Smooth muscle cell (in vitro differentiated cells): ENCODE data around the gene DHX38. TPM values are rescaled to one million over a fixed set of nuclear protein-coding genes. Genes with fewer than 3 reads are reported as not detected.

ENCODE experiments used
- DNase-seq: peaks from one replicate; lab custom pipeline; 2025; ENCODE audit not compliant: unreplicated experiment; lab: John Stamatoyannopoulos, UW
- H2AFZ ChIP-seq: fragments of 200-600 bp; sonication (generic); 2 replicates; pipeline ENCODE4 v1.6.0; 2016; ENCODE audit warnings: antibody characterized with exemption, low read depth, mild to moderate bottlenecking
- H3F3A ChIP-seq: fragments of 200-600 bp; sonication (generic); 2 replicates; pipeline ENCODE4 v1.6.0; 2017; ENCODE audit warnings: antibody characterized with exemption, low read depth
- H3K27ac ChIP-seq: fragments of 200-600 bp; sonication (generic); 2 replicates; pipeline ENCODE4 v1.5.1; 2016; ENCODE audit warnings: low read depth, mild to moderate bottlenecking
- H3K27me3 ChIP-seq: fragments of 200-600 bp; sonication (generic); 2 replicates; pipeline ENCODE4 v1.6.1; 2016; ENCODE audit warnings: low read depth, mild to moderate bottlenecking
- H3K36me3 ChIP-seq: fragments of 200-600 bp; sonication (generic); 2 replicates; pipeline ENCODE4 v1.5.1; 2016; ENCODE audit warnings: low read depth
- H3K4me1 ChIP-seq: fragments of 200-600 bp; sonication (generic); 2 replicates; pipeline ENCODE4 v1.5.1; 2016; ENCODE audit warnings: low read depth
- H3K4me2 ChIP-seq: fragments of 200-600 bp; sonication (generic); 2 replicates; pipeline ENCODE4 v1.6.0; 2016; ENCODE audit warnings: mild to moderate bottlenecking
- H3K4me3 ChIP-seq: fragments of 200-600 bp; sonication (generic); 2 replicates; pipeline ENCODE4 v1.5.1; 2016; ENCODE audit warnings: mild to moderate bottlenecking
- H3K79me2 ChIP-seq: fragments of 200-600 bp; sonication (generic); 2 replicates; pipeline ENCODE4 v1.6.0; 2016; ENCODE audit warnings: low read depth, mild to moderate bottlenecking
- H3K9ac ChIP-seq: fragments of 200-600 bp; sonication (generic); 2 replicates; pipeline ENCODE4 v1.6.0; 2016; ENCODE audit warnings: low read depth
- H3K9me3 ChIP-seq: fragments of 200-600 bp; sonication (generic); replicated peaks from 2 replicates; pipeline ENCODE4 v1.5.1; 2016; ENCODE audit warnings: low read depth
- H4K20me1 ChIP-seq: fragments of 200-600 bp; sonication (generic); 2 replicates; pipeline ENCODE4 v1.6.0; 2016; ENCODE audit warnings: low read depth
- CTCF ChIP-seq: fragments of 200-600 bp; sonication (generic); IDR thresholded peaks from 2 replicates; pipeline ENCODE4 v1.5.1; 2017; ENCODE audit warnings: borderline replicate concordance, mild to moderate bottlenecking, antibody characterized with exemption; ENCODE audit not compliant: insufficient read depth, poor library complexity, severe bottlenecking
- WGBS: methylation state at CpG from one replicate; pipeline ENCODE4 v1.1.7; 2016; ENCODE audit warnings: low lambda C conversion rate; 5-methylcytosine and 5-hydroxymethylcytosine counted together
- polyA plus RNA-seq: library from polyadenylated mRNA; unstranded; fragments of >200 nt; fragmentation: Nextera tagmentation; extraction: Ambion mirVana; gene quantifications from 2 replicates; pipeline ENCODE4 v1.2.1, GENCODE V29; 2016
- total RNA-seq: library from RNA; depleted of rRNA; stranded (reverse); fragments of >200 nt; gene quantifications from 2 replicates; pipeline ENCODE4 v1.2.3, GENCODE V29; 2014

Gene DHX38
- total and polyA plus RNA-seq, 2 experiments from 2014 or later, result 30.8 to 45.4 TPM

- no peaks in the 10 kb centered on the region for H3K79me2 ChIP-seq
- H2AFZ ChIP-seq, result no peak overlapping the region
- no peak overlapping the region for H3K4me2 ChIP-seq
- H3K9ac ChIP-seq, result no peak overlapping the region
- H3K27ac ChIP-seq, result no peak overlapping the region
- H3K36me3 ChIP-seq, result peaks cover 8% of the 10 kb centered on the region
- no peaks in the 10 kb centered on the region for H4K20me1 ChIP-seq
- H3F3A ChIP-seq, result no peaks in the 10 kb centered on the region
- 61% methylated on average over 3 of the region's 3 CpGs for WGBS
- H3K27me3 ChIP-seq, result no peaks in the 10 kb centered on the region
- H3K9me3 ChIP-seq, result no peaks in the 10 kb centered on the region
- no peak for TF ChIP-seq CTCF
- no peak for DNase-seq
- H3K4me3 ChIP-seq, result no peak overlapping the region
- H3K4me1 ChIP-seq, result no peaks in the 10 kb centered on the region
Measured at GRCh38 chr16:72083778-72084404, 9.8 kb upstream of the DHX38 start.

DNA sequence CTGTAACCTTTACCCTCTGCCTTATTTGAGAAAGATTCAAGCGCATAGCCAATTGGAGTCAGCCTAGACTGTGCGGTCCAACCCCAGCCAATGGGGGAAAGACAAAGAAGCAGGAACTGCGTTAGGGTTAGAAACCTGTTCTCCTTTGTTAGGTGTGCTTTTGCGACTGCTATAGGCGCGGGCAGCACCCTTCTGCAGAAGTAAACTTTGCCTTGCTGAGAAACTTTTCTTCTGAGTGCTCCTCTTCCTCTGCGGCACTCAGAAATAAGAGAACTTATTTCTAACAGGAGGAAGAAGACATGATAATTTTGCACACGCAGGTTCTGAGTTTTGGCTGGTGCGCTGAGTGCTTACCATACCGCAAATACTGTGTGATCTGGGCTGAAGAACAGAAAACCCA is 9.2 kb upstream of the DHX38 start:
- DNase-seq, result no peak
- no peak for TF ChIP-seq CTCF
- Histone ChIP-seq H3K4me2 (no peak overlapping the region), H3K4me1 (no peaks in the 10 kb centered on the region), H3K79me2 (no peaks in the 10 kb centered on the region), H3K9me3 (no peaks in the 10 kb centered on the region), H3K4me3 (no peak overlapping the region), H3K27me3 (no peaks in the 10 kb centered on the region), H3K27ac (no peak overlapping the region), H4K20me1 (no peaks in the 10 kb centered on the region), H3K36me3 (peaks cover 10% of the 10 kb centered on the region), H2AFZ (no peak overlapping the region), H3F3A (no peaks in the 10 kb centered on the region), H3K9ac (no peak overlapping the region)
- WGBS, result 98% methylated on average over 10 of the region's 10 CpGs

GRCh38 chr16:72085002-72085401 is 8.6 kb upstream of the DHX38 start:
- H3K9ac ChIP-seq, result no peak overlapping the region
- no peak overlapping the region for H2AFZ ChIP-seq
- TF ChIP-seq CTCF, result no peak
- H3K9me3 ChIP-seq, result no peaks in the 10 kb centered on the region
- H3K27ac ChIP-seq, result no peak overlapping the region
- no peak for DNase-seq
- 96% methylated on average over 2 of the region's 2 CpGs for WGBS
- H3K79me2 ChIP-seq, result no peaks in the 10 kb centered on the region
- no peak overlapping the region for H3K4me3 ChIP-seq
- no peaks in the 10 kb centered on the region for H4K20me1 ChIP-seq
- H3K27me3 ChIP-seq, result no peaks in the 10 kb centered on the region
- no peaks in the 10 kb centered on the region for H3K4me1 ChIP-seq
- no peak overlapping the region for H3K4me2 ChIP-seq
- peaks cover 15% of the 10 kb centered on the region for H3K36me3 ChIP-seq
- H3F3A ChIP-seq, result no peaks in the 10 kb centered on the region

DNA sequence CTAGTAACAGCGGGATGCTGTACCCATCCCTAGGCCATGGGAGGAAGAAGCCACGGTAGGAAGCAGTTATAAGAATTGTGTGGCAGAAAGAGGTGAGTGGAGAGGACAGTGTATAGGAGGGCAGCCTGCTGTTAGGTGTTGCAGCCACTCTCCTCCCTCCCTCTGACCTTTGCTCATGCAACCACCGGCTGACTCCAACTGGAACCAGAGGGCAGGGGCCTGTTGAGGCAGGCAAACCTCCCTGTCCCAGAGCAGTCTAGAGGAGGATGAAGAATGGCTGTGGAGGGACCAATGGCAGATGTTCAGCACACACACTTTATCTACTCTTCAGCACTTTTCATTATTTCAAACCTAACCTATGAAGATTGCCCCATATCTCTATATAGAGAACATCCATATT is 2.4 kb upstream of the DHX38 start:
- Histone ChIP-seq H3F3A (no peaks in the 10 kb centered on the region), H4K20me1 (no peaks in the 10 kb centered on the region), H3K9ac (no peak overlapping the region), H3K4me2 (no peak overlapping the region), H3K27ac (no peak overlapping the region), H3K79me2 (peaks cover 45% of the 10 kb centered on the region), H3K36me3 (peaks cover 15% of the 10 kb centered on the region), H3K4me1 (peaks cover 12% of the 10 kb centered on the region), H3K4me3 (no peak overlapping the region), H3K9me3 (no peaks in the 10 kb centered on the region), H2AFZ (no peak overlapping the region), H3K27me3 (no peaks in the 10 kb centered on the region)
- TF ChIP-seq CTCF, result no peak
- DNase-seq, result no peak
- 100% methylated on average over 3 of the region's 3 CpGs for WGBS
